ENCODE results near the gene STUB1.

The STUB1 gene

DNA sequence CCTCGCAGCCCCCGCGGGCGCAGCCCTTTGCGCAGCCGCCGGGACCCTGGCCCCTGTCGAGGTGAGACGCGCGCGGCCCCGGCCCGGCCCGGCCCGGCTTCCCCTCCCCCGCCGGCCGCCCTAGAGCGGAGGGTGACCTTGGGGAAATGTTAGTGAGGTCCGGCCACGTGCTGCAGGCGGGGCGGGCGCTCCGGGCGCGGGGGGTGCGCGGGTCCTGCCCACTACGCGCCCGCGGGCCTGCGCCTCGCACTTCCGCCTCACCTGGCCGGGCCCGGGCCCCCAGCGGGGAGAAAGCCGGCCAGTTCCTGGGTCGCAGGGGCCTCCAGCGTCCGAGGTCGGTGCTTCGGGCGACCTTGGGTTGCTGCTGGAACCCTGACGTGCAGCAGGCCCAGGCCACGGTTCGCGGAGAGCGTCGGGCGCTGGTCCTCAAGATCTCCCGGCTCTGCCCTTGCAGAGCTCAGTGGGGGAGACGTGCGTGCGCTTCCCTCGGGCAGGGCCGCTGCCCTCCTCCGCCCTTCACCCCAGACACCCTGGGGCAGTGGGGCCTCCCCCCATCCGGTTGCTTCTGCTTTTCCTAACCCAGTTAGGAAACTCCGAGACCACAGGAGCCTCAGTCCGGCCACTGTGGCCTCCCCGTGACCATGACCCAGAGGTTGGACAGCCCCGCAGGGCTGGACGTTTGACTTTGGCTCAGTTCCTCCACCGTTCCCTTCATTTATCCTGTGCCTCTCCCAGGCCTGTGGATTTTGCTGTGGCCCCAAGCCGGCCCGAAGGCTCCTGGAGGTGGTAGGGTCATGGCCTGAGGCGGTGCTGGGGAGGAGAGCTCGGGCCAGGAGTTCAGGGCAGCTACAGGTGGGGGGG, 37.8 kb upstream of the STUB1 start:
- no peak for DNase-seq (ENCODE audit: low read depth, low spot score)
- peak overlapping the region; percentile 65 for H3K9ac ChIP-seq (ENCODE audit: insufficient read length)
- H3K36me3 ChIP-seq (ENCODE audit: insufficient read depth, low read length): no peaks in the 10 kb centered on the region
- H3K4me3 ChIP-seq: peak overlapping the region; percentile 85
- H3K9me3 ChIP-seq (ENCODE audit: low read depth, low read length): no peaks in the 10 kb centered on the region
- H3K27ac ChIP-seq: no peak overlapping the region
- TF ChIP-seq POLR2AphosphoS5 (IDR thresholded peaks at IDR 0.05; ENCODE audit: borderline replicate concordance, low read depth, low read length) (no peak; the same call in 1 of the 2 replicates), EZH2 (IDR thresholded peaks at IDR 0.05) (no peak), FOXP2 (optimal IDR thresholded peaks at IDR 0.05; ENCODE audit: control extremely low read depth, extremely low read length, insufficient read depth) (no peak)

DNA sequence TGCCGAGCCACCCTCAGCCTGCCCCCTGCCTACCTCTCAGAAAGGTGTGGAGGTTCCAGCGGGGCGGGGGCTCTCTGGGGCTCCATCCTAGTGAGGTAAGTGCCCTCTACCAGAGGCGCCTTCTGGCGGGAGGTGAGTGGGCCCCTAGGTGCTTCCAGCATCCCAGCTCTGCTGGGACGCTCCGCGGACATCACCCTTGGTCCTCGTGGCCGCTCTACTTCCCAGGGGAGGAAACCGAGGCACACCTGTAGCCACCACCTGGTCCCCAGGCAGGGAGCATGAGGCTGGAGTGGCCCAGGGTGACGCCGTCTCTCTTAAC, 37.2 kb upstream of the STUB1 start:
- Histone ChIP-seq H3K9ac (ENCODE audit: insufficient read length) (no peak overlapping the region), H3K4me3 (peak overlapping the region; percentile 85), H3K9me3 (ENCODE audit: low read depth, low read length) (no peaks in the 10 kb centered on the region), H3K27ac (no peak overlapping the region), H3K36me3 (ENCODE audit: insufficient read depth, low read length) (no peaks in the 10 kb centered on the region)
- TF ChIP-seq POLR2AphosphoS5 (IDR thresholded peaks at IDR 0.05; ENCODE audit: borderline replicate concordance, low read depth, low read length) (no peak), EZH2 (IDR thresholded peaks at IDR 0.05) (no peak), FOXP2 (optimal IDR thresholded peaks at IDR 0.05; ENCODE audit: control extremely low read depth, extremely low read length, insufficient read depth) (no peak)
- DNase-seq (ENCODE audit: low read depth, low spot score): no peak

DNA sequence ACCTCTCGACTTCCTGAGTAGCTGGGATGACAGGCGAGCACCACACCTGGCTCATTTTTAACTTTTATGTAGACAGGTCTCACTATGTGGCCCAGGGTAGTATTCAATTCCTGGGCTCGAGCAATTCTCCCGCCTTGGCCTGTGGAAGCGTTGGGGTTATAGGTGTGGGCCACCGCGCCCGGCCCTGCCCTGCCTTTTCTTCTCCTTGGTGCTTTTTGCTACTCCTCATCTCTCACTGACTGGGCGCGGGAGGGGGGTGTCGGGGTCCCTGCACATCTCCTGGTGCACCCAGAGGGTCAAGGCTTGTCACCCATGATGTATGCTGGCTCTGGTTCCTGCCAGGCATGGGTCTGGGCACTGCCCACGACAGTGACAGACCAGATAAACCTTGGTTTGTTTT, 35.7 kb upstream of the STUB1 start:
- Histone ChIP-seq H3K27ac (no peak overlapping the region), H3K36me3 (ENCODE audit: insufficient read depth, low read length) (no peaks in the 10 kb centered on the region), H3K9ac (ENCODE audit: insufficient read length) (no peak overlapping the region), H3K4me3 (no peak overlapping the region), H3K9me3 (ENCODE audit: low read depth, low read length) (no peaks in the 10 kb centered on the region)
- DNase-seq (ENCODE audit: low read depth, low spot score): no peak
- TF ChIP-seq POLR2AphosphoS5 (IDR thresholded peaks at IDR 0.05; ENCODE audit: borderline replicate concordance, low read depth, low read length): no peak
- TF ChIP-seq FOXP2 (optimal IDR thresholded peaks at IDR 0.05; ENCODE audit: control extremely low read depth, extremely low read length, insufficient read depth): no peak
- no peak for TF ChIP-seq EZH2 (IDR thresholded peaks at IDR 0.05)

- Histone ChIP-seq H3K4me3 (no peak overlapping the region), H3K27ac (peak overlapping the region; percentile 60; the same call in 1 of the 2 replicates), H3K9me3 (ENCODE audit: low read depth, low read length) (no peaks in the 10 kb centered on the region), H3K9ac (ENCODE audit: insufficient read length) (no peak overlapping the region), H3K36me3 (ENCODE audit: insufficient read depth, low read length) (no peaks in the 10 kb centered on the region)
- no peak for DNase-seq (ENCODE audit: low read depth, low spot score)
- no peak for TF ChIP-seq EZH2 (IDR thresholded peaks at IDR 0.05)
- no peak for TF ChIP-seq POLR2AphosphoS5 (IDR thresholded peaks at IDR 0.05; ENCODE audit: borderline replicate concordance, low read depth, low read length)
- TF ChIP-seq FOXP2 (optimal IDR thresholded peaks at IDR 0.05; ENCODE audit: control extremely low read depth, extremely low read length, insufficient read depth): no peak
Observed at GRCh38 chr16:645852-646678, 34.1 kb upstream of the STUB1 start.

DNA sequence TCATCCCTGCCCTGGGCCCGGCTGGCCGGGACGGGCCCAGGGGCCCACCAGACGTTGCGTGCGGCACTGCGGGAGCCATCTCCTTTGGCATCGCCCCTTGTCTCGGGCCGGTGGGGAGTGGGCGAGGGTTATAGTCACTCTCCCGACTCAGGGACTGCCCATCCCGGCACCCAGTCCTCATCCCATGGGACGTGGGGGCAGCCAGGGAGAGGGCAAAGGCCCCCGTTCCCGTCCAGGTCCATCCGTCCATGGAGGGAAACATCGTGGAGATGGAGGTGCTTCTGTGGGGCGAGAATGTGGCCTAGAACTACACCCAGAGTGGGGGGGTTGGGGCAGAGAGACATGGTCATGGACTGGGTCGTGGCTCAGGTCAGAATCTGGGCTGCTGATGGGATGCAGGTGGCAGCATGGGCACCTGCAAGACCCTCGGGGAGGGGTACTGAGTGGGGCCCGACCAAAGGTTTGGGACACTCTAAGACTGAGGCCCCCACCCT, 33.5 kb upstream of the STUB1 start:
- H3K27ac ChIP-seq: no peak overlapping the region
- TF ChIP-seq POLR2AphosphoS5 (IDR thresholded peaks at IDR 0.05; ENCODE audit: borderline replicate concordance, low read depth, low read length): 0 out of 2 replicates have a peak, but pooled peaks have one; percentile 2
- no peak for TF ChIP-seq FOXP2 (optimal IDR thresholded peaks at IDR 0.05; ENCODE audit: control extremely low read depth, extremely low read length, insufficient read depth)
- TF ChIP-seq EZH2 (IDR thresholded peaks at IDR 0.05): no peak
- no peaks in the 10 kb centered on the region for H3K9me3 ChIP-seq (ENCODE audit: low read depth, low read length)
- no peak for DNase-seq (ENCODE audit: low read depth, low spot score)
- no peaks in the 10 kb centered on the region for H3K36me3 ChIP-seq (ENCODE audit: insufficient read depth, low read length)
- H3K9ac ChIP-seq (ENCODE audit: insufficient read length): no peak overlapping the region
- H3K4me3 ChIP-seq: no peak overlapping the region

GRCh38 chr16:647173-647902, 32.9 kb upstream of the STUB1 start:
- no peak overlapping the region for H3K27ac ChIP-seq
- DNase-seq (ENCODE audit: low read depth, low spot score): no peak
- no peaks in the 10 kb centered on the region for H3K9me3 ChIP-seq (ENCODE audit: low read depth, low read length)
- H3K9ac ChIP-seq (ENCODE audit: insufficient read length): no peak overlapping the region
- H3K4me3 ChIP-seq: no peak overlapping the region
- no peaks in the 10 kb centered on the region for H3K36me3 ChIP-seq (ENCODE audit: insufficient read depth, low read length)
- TF ChIP-seq FOXP2 (optimal IDR thresholded peaks at IDR 0.05; ENCODE audit: control extremely low read depth, extremely low read length, insufficient read depth): no peak
- TF ChIP-seq POLR2AphosphoS5 (IDR thresholded peaks at IDR 0.05; ENCODE audit: borderline replicate concordance, low read depth, low read length): peak; percentile 1; the same call in 1 of the 2 replicates

DNA sequence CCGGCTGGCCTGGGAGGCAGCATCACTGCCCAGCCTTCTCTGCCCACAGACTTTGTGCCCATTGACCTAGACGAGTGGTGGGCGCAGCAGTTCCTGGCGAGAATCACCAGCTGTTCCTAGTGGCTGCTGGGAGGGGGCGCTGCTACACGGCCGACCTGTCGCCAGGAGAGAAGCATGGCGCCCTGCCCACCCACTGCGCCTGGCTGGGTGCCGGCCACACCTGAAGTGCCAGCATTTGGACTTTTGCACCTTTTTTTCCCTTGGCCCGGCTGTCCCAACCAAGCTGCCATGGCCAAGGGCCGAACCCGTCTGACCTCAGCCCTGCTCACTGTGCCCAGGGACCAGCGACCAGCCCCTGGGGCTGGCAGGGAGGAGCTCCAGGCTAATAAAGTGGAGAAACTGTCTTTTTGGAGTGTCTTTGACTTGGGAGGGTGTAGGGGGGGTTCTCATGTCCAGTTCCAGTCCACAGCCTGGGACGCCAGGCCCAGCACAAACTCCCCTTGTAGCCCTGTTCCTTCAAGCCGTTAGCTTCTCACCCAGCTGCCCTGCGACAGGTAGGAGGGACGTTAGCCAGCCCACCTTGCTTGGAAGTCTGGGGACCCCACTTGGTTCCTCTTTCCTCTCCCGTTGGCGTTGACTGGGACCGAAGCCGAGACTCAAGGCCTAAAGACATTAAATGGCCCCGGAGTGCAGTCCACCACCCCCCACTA, 32.0 kb upstream of the STUB1 start:
- H3K9ac ChIP-seq (ENCODE audit: insufficient read length): peak overlapping the region; percentile 96
- peak overlapping the region; percentile 86 for H3K27ac ChIP-seq
- H3K4me3 ChIP-seq: peak overlapping the region; percentile 91
- TF ChIP-seq EZH2 (IDR thresholded peaks at IDR 0.05) (no peak), POLR2AphosphoS5 (IDR thresholded peaks at IDR 0.05; ENCODE audit: borderline replicate concordance, low read depth, low read length) (no peak; the same call in 1 of the 2 replicates)
- H3K36me3 ChIP-seq (ENCODE audit: insufficient read depth, low read length): no peaks in the 10 kb centered on the region
- no peaks in the 10 kb centered on the region for H3K9me3 ChIP-seq (ENCODE audit: low read depth, low read length)
- no peak for DNase-seq (ENCODE audit: low read depth, low spot score)

Data from SK-N-MC (cell line).